ENCODE data around the gene SORCS2.
A peak's percentile ranks its signal among the peaks of the same experiment; 100 is the strongest.

SORCS2 gene

GRCh38 chr4:7187168-7187535 is 5.2 kb upstream of the SORCS2 start:
- no peak for DNase-seq

- DNase-seq: no peak
Measured at GRCh38 chr4:7187691-7188090, 4.6 kb upstream of the SORCS2 start.

GRCh38 chr4:7189066-7189465 is 3.3 kb upstream of the SORCS2 start:
- DNase-seq: no peak

GRCh38 chr4:7189475-7190277 is 2.7 kb upstream of the SORCS2 start:
- DNase-seq: no peak

GRCh38 chr4:7190278-7190594 is 2.1 kb upstream of the SORCS2 start:
- no peak for DNase-seq

GRCh38 chr4:7190691-7191545 is 1.4 kb upstream of the SORCS2 start:
- DNase-seq: no peak

GRCh38 chr4:7191546-7192251 is 639 bp upstream of the SORCS2 start:
- no peak for DNase-seq

- DNase-seq: no peak
Measured at GRCh38 chr4:7193030-7193958, 956 bp downstream of the SORCS2 start.

GRCh38 chr4:7194251-7195140 is 2.2 kb downstream of the SORCS2 start:
- peak; percentile 58 for DNase-seq

- no peak for DNase-seq
Measured at GRCh38 chr4:7195141-7195515, 2.8 kb downstream of the SORCS2 start.

- no peak for DNase-seq
Measured at GRCh38 chr4:7195546-7196287, 3.4 kb downstream of the SORCS2 start.

- DNase-seq: no peak
Measured at GRCh38 chr4:7196288-7196651, 3.9 kb downstream of the SORCS2 start.

GRCh38 chr4:7196736-7197135 is 4.4 kb downstream of the SORCS2 start:
- DNase-seq: no peak

GRCh38 chr4:7197910-7198309 is 5.6 kb downstream of the SORCS2 start:
- DNase-seq: no peak

GRCh38 chr4:7198440-7199128 is 6.2 kb downstream of the SORCS2 start:
- DNase-seq: no peak

- no peak for DNase-seq
Measured at GRCh38 chr4:7199129-7199725, 6.9 kb downstream of the SORCS2 start.

- DNase-seq: no peak
Measured at GRCh38 chr4:7199771-7200441, 7.6 kb downstream of the SORCS2 start.

GRCh38 chr4:7200801-7201200 is 8.5 kb downstream of the SORCS2 start:
- DNase-seq: no peak
